ENCODE results near the gene RPL13. TPM values are rescaled to one million over a fixed set of nuclear protein-coding genes. Genes with fewer than 3 reads are reported as not detected.
A peak's percentile ranks its signal among the peaks of the same experiment; 100 is the strongest.
"Not testable (repeated sequence)": the region's sequence is repeated elsewhere in the genome, so short reads cannot be mapped to it uniquely, and the experiment has no call there.

RPL13 gene
- total RNA-seq, 1 experiment from 2014 or later = 4,469 TPM

- in situ Hi-C loops (cut with HindIII; ENCODE audit: low pct_unique_long_range_greater_than_20kb, low sequenced_read_pairs) = no loop called here
- no peak for DNase-seq (ENCODE audit: low read depth)
Observed at GRCh38 chr16:89586218-89586617, 25.7 kb downstream of the RPL13 start.

DNA sequence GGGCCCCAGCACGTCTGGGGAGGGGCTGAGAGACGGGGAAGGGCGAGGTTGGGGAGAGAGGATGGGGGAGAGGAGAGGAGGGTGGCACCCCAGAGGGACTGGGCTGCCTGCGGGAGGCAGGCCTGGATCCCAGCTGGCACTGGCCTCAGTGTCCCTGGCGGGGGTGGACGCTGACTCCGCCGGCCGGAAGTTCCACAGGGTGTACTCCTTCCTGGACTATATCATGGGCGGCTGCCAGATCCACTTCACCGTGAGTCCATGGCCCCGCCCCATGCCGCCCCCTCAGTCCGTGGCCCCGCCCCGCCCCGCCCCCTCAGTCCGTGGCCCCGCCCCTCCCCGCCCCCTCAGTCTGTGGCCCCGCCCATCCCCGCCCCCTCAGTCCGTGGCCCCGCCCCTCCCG, 26.4 kb downstream of the RPL13 start:
- peak; percentile 49 for DNase-seq (ENCODE audit: low read depth)
- in situ Hi-C loops (cut with HindIII; ENCODE audit: low pct_unique_long_range_greater_than_20kb, low sequenced_read_pairs) = no loop called here

GRCh38 chr16:89587676-89588075, 27.2 kb downstream of the RPL13 start:
- DNase-seq (ENCODE audit: low read depth); in situ Hi-C loops (cut with HindIII; ENCODE audit: low pct_unique_long_range_greater_than_20kb, low sequenced_read_pairs): not testable (repeated sequence)

DNA sequence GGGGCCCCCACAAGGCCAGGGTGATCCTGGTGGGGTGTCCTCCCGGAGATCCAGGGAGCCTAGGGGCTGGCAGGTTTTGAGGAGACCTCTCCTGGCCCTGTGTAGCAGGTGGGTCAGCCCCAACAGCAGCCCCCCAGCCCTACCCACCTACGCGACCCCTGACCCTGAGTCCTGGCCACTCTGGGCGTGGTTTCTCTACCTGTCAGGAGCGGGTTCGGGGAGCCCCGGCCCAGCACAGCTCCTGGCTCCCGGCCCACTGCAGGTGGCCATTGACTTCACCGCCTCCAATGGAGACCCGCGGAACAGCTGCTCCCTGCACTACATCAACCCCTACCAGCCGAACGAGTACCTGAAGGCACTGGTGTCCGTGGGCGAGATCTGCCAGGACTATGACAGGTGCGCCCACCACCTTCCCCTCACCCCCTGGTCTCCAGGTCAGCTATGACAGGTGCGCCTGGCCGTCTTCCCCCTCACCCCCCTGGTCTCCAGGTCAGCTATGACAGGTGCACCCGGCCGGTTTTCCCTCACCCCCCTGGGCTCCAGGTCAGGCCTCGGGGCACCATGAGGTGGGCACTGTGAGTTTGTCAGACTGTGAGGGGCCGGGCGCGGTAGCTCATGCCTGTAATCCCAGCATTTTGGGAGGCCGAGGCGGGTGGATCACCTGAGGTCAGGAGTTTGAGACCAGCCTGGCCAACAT, 28.1 kb downstream of the RPL13 start:
- DNase-seq (ENCODE audit: low read depth) = no peak
- in situ Hi-C loops (cut with HindIII; ENCODE audit: low pct_unique_long_range_greater_than_20kb, low sequenced_read_pairs) = no loop called here

DNA sequence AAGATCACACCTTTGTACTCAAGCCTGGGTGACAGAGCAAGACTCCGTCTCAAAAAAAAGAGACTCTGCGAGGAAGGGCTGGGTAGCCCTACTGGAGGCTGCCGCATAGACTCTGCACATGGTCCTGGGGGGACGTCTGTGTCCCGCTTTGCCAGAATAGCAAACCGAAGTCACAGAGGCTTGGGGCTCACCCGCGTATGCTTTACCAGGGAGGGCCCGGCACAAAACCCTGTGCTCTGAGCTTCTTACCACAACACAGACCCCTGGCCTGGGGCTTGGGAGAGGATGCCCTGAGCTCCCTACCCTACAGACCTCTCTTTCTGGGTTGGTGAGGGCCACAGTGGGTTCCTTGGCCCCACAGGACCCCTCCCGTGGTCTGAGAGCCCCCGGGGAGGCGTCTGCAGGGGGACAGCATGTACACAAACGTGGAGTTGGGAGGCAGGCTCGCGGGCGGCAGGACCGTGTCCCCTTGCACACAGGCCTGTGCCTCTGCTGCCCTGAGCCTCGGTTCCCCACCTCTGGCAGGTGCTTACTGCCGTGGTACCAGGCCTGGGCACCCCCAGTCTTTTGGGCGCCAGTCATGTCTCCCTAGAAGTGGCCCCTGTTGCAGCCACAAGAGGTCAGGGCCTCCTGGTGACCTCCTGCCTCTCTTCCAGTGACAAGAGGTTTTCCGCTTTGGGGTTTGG, 28.9 kb downstream of the RPL13 start:
- in situ Hi-C loops (cut with HindIII; ENCODE audit: low pct_unique_long_range_greater_than_20kb, low sequenced_read_pairs) = no loop called here
- no peak for DNase-seq (ENCODE audit: low read depth)

- in situ Hi-C loops (cut with HindIII; ENCODE audit: low pct_unique_long_range_greater_than_20kb, low sequenced_read_pairs) = no loop called here
- no peak for DNase-seq (ENCODE audit: low read depth)
Observed at GRCh38 chr16:89593841-89594240, 33.4 kb downstream of the RPL13 start.

GRCh38 chr16:89595330-89596060, 35.0 kb downstream of the RPL13 start:
- in situ Hi-C loops (cut with HindIII; ENCODE audit: low pct_unique_long_range_greater_than_20kb, low sequenced_read_pairs) = no loop called here
- no peak for DNase-seq (ENCODE audit: low read depth)

DNA sequence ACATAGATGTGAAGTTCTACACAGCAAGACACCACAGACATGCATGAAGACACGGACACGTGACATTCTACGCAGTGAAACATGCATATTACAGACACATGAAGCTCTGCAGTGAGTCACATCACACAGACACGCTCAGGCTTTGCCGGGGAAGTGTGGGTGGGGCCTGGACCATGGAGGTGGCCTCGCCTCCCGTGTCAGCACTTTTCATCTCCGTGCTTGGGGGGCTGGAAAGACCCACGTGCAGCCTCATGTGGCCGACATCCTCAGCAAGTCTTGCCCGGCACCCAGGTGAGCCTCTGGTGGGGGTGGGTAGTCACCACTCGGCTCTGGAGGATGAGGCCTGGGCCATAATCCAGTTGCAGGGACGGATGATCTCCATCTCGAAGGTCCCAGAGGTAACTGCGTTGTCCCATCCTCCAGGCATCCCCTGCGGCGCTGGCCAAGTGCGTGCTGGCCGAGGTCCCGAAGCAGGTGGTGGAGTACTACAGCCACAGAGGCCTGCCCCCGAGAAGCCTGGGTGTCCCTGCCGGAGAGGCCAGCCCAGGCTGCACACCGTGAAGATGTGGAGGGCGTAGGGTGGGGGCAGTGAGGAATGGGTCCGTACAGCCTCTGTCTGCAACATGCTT, 35.7 kb downstream of the RPL13 start:
- DNase-seq (ENCODE audit: low read depth) = no peak
- in situ Hi-C loops (cut with HindIII; ENCODE audit: low pct_unique_long_range_greater_than_20kb, low sequenced_read_pairs) = no loop called here

GRCh38 chr16:89596957-89597649, 36.6 kb downstream of the RPL13 start:
- DNase-seq (ENCODE audit: low read depth) = no peak
- in situ Hi-C loops (cut with HindIII; ENCODE audit: low pct_unique_long_range_greater_than_20kb, low sequenced_read_pairs) = no loop called here

- in situ Hi-C loops (cut with HindIII; ENCODE audit: low pct_unique_long_range_greater_than_20kb, low sequenced_read_pairs) = no loop called here
- DNase-seq (ENCODE audit: low read depth) = no peak
Observed at GRCh38 chr16:89598199-89598598, 37.7 kb downstream of the RPL13 start.

GRCh38 chr16:89599451-89599858, 39.0 kb downstream of the RPL13 start:
- in situ Hi-C loops (cut with HindIII; ENCODE audit: low pct_unique_long_range_greater_than_20kb, low sequenced_read_pairs) = no loop called here
- DNase-seq (ENCODE audit: low read depth) = peak; percentile 64

GRCh38 chr16:89599902-89600301, 39.4 kb downstream of the RPL13 start:
- DNase-seq (ENCODE audit: low read depth) = no peak
- in situ Hi-C loops (cut with HindIII; ENCODE audit: low pct_unique_long_range_greater_than_20kb, low sequenced_read_pairs) = no loop called here

DNA sequence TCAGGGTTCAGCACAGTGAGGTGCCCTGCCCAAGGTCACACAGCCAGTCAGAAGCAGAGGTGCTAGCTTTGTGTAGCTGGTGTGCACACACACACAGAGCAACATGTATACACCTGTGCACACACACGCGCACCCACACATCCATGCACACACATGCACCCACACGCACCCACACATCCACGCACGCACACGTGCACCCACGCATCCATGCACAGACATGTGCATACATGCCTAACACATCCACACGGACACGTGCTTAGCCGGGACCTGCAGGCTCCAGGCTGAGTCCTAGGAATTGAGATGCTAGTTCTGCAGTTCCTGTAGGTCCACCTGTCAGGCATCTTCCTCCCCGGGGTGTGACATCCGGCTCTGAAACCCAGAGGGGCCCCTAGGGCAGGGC, 39.9 kb downstream of the RPL13 start:
- no peak for DNase-seq (ENCODE audit: low read depth)
- in situ Hi-C loops (cut with HindIII; ENCODE audit: low pct_unique_long_range_greater_than_20kb, low sequenced_read_pairs) = no loop called here

- in situ Hi-C loops (cut with HindIII; ENCODE audit: low pct_unique_long_range_greater_than_20kb, low sequenced_read_pairs) = no loop called here
- no peak for DNase-seq (ENCODE audit: low read depth)
Observed at GRCh38 chr16:89600956-89601355, 40.5 kb downstream of the RPL13 start.

DNA sequence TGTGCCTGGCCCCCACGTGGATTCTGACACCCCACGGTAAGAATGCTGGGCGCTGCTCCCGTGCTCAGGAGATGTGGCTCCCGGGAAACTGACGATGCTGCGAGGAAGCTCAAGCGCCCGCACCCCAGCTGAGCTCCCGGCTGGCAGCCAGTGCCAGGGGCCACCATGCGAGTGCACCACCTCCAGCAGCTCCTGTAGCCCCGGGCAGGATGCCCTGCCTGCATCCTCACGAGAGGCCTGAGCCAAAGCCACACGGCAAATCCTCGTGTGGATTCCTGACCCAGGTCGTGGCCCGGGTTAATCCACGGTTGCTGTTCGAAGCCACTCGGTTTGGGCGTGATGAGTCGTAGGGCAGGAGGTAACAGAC, 41.4 kb downstream of the RPL13 start:
- DNase-seq (ENCODE audit: low read depth) = no peak
- in situ Hi-C loops (cut with HindIII; ENCODE audit: low pct_unique_long_range_greater_than_20kb, low sequenced_read_pairs) = no loop called here

- peak; percentile 96 for DNase-seq (ENCODE audit: low read depth)
- in situ Hi-C loops (cut with HindIII; ENCODE audit: low pct_unique_long_range_greater_than_20kb, low sequenced_read_pairs) = no loop called here
Observed at GRCh38 chr16:89602273-89602951, 41.9 kb downstream of the RPL13 start.

DNA sequence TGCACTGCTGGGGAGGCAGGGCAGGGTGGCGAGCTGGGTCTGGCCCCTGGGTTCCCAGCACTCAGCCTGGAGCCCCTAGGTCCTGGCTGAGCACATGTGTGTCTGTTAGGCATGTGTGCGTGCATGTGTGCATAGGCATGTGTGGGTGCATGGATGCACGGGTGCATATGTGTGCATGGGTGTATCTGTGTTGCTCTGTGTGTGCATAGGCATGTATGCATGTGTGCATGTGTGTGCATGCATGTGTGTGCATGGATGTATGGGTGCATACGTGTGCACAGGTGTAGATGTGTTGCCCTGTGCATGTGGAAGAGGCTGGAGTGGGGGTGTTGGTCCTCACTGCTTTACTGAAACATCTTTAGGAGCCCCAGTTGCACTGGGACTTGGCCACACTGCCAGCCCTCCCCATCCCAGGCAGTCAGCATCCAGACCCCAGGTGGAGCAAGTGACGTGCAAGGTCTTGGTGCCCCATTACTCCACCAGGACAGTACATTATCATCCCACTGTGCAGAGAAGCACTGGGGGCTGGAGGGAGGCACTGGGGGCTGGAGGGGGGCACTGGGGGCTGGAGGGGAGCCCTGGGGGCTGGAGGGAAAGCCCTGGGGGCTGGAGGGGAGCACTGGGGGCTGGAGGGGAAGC, 42.6 kb downstream of the RPL13 start:
- no peak for DNase-seq (ENCODE audit: low read depth)
- in situ Hi-C loops (cut with HindIII; ENCODE audit: low pct_unique_long_range_greater_than_20kb, low sequenced_read_pairs) = no loop called here

Data from Caki2 (cell line).